Vagina (tissue), 2 donors: Measurements from ENCODE around the gene RANGAP1.

Experiments used
- CTCF ChIP-seq, 3 experiments: fragments of 450-650 bp in 2 of 3; fragments of 200-600 bp in 1 of 3; sonication (generic) in 1 of 3; IDR thresholded peaks; one replicate each; pipeline ENCODE4 v1.5.1; 2017 to 2019; ENCODE audit warnings: antibody characterized with exemption in 3 of 3, mild to moderate bottlenecking in 2 of 3, moderate library complexity in 2 of 3
- POLR2A ChIP-seq, 2 donors: fragments of 450-650 bp; IDR thresholded peaks; one replicate each; pipeline ENCODE4 v1.6.1; 2017; ENCODE audit warnings: antibody characterized with exemption in 2 of 2, mild to moderate bottlenecking in 2 of 2, moderate library complexity in 2 of 2
- POLR2AphosphoS5 ChIP-seq, 2 donors: sonication (generic); formaldehyde crosslinking; IDR thresholded peaks; one replicate each; pipeline ENCODE4 v1.9.0; 2017; ENCODE audit warnings: antibody characterized with exemption in 2 of 2, mild to moderate bottlenecking in 2 of 2, low read depth in 1 of 2; ENCODE audit not compliant: insufficient read depth in 1 of 2

GRCh38 chr22:41300661-41301060 lies 14.7 kb upstream of the RANGAP1 start:
- TF ChIP-seq CTCF (IDR thresholded peaks at IDR 0.05) = no peak
- TF ChIP-seq POLR2A (IDR thresholded peaks at IDR 0.05) = no peak
- no peak for TF ChIP-seq POLR2AphosphoS5 (IDR thresholded peaks at IDR 0.05; ENCODE audit: insufficient read depth in 1 of 2, low read depth in 1 of 2)
